ENCODE data around the gene SCN4B.

DNA sequence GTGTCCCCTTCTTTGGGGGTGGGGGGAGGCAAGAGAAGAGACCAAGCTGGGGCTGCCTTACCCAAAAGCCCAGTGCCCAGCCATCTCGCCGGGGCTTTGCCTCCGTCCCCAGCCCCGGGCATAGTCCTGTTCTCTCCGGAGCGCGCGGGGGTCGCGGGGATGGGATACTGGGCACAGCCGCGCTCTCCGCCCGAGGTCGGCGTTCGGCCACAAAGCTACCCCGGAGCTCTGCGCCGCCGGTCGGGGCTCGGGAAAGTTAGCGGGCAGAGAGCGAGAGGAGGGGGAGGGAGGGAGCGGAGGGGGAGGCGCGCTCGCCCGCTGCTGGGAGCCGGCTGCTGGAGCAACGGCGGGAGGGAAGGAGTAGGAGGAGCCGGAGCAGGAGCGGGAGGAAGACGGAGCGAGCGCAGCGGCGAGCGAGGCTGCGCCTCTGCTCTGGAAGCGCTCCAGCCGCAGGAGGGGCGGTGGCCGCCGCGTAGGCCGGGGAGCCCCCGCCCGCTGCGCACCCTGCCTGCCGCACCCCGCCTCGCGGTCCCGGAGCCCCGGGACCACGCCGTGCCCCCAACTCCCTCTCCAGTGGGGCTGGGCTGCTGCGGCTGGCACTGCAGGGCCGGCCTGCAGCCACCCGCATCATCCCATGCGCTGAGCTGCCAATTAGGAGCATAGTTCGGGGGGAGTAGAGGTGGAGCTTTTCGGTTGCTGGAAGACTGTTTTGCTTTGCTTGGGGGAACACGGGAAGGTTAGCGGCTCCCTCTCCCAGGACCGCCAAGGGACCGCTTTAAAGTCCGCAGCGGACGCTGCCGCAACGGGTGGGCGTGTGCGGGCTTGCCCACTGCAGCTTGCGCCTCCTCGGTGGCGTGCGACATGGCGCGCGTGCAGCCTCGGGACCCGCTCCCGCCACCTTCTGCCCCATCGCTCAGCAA, at the start of gene SCN4B:
- TF ChIP-seq, protein P1, sequence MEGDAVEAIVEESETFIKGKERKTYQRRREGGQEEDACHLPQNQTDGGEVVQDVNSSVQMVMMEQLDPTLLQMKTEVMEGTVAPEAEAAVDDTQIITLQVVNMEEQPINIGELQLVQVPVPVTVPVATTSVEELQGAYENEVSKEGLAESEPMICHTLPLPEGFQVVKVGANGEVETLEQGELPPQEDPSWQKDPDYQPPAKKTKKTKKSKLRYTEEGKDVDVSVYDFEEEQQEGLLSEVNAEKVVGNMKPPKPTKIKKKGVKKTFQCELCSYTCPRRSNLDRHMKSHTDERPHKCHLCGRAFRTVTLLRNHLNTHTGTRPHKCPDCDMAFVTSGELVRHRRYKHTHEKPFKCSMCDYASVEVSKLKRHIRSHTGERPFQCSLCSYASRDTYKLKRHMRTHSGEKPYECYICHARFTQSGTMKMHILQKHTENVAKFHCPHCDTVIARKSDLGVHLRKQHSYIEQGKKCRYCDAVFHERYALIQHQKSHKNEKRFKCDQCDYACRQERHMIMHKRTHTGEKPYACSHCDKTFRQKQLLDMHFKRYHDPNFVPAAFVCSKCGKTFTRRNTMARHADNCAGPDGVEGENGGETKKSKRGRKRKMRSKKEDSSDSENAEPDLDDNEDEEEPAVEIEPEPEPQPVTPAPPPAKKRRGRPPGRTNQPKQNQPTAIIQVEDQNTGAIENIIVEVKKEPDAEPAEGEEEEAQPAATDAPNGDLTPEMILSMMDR (IDR thresholded peaks at IDR 0.05; ENCODE audit: low read depth, low read length, missing input control) = no peak
- TF ChIP-seq, protein P2, sequence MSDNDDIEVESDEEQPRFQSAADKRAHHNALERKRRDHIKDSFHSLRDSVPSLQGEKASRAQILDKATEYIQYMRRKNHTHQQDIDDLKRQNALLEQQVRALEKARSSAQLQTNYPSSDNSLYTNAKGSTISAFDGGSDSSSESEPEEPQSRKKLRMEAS (IDR thresholded peaks at IDR 0.05) = no peak
- TF ChIP-seq, protein P3, sequence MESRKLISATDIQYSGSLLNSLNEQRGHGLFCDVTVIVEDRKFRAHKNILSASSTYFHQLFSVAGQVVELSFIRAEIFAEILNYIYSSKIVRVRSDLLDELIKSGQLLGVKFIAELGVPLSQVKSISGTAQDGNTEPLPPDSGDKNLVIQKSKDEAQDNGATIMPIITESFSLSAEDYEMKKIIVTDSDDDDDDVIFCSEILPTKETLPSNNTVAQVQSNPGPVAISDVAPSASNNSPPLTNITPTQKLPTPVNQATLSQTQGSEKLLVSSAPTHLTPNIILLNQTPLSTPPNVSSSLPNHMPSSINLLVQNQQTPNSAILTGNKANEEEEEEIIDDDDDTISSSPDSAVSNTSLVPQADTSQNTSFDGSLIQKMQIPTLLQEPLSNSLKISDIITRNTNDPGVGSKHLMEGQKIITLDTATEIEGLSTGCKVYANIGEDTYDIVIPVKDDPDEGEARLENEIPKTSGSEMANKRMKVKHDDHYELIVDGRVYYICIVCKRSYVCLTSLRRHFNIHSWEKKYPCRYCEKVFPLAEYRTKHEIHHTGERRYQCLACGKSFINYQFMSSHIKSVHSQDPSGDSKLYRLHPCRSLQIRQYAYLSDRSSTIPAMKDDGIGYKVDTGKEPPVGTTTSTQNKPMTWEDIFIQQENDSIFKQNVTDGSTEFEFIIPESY (IDR thresholded peaks at IDR 0.05) = no peak
- TF ChIP-seq JUND (IDR thresholded peaks at IDR 0.05) = no peak
- TF ChIP-seq HNF4A (conservative IDR thresholded peaks at IDR 0.05) = no peak
- TF ChIP-seq RXRA (IDR thresholded peaks at IDR 0.05) = no peak
- no peak for TF ChIP-seq GABPA (IDR thresholded peaks at IDR 0.05 in 1 of 2, conservative IDR thresholded peaks at IDR 0.05 in 1 of 2)
- TF ChIP-seq TAF1 (conservative IDR thresholded peaks at IDR 0.05) = no peak
- TF ChIP-seq FOXA1 (IDR thresholded peaks at IDR 0.05) = no peak
